GM23338 (cell line): ENCODE results near the gene CD82. TPM values are rescaled to one million over a fixed set of nuclear protein-coding genes. Genes with fewer than 3 reads are reported as not detected.

Experiments
- ATAC-seq: fragments of 200-7000 bp; cut with Tn5 transposase; 3 replicates; pipeline ENCODE4 v1.9.1; 2020
- DNase-seq: peaks from one replicate; pipeline ENCODE4 v3.0.0-alpha.2; 2015; ENCODE audit warnings: low spot score
- H2AFZ ChIP-seq: fragments of 200-600 bp; sonication (generic); 2 replicates; pipeline ENCODE4 v1.8.0; 2016; ENCODE audit warnings: antibody characterized with exemption, mild to moderate bottlenecking, moderate library complexity
- H3F3A ChIP-seq: fragments of 200-600 bp; sonication (generic); replicated peaks from 2 replicates; pipeline ENCODE4 v1.8.0; 2017; ENCODE audit warnings: antibody characterized with exemption, mixed run types, low read depth
- H3K27ac ChIP-seq: fragments of 200-600 bp; sonication (generic); 2 replicates; pipeline ENCODE4 v1.6.1; 2016; ENCODE audit warnings: low read depth
- H3K27me3 ChIP-seq: fragments of 200-600 bp; sonication (generic); 2 replicates; pipeline ENCODE4 v1.8.0; 2016; ENCODE audit warnings: mild to moderate bottlenecking, mixed run types, moderate library complexity; ENCODE audit not compliant: insufficient read depth
- H3K36me3 ChIP-seq: fragments of 200-600 bp; sonication (generic); 2 replicates; pipeline ENCODE4 v1.8.0; 2016; ENCODE audit warnings: mild to moderate bottlenecking; ENCODE audit not compliant: insufficient read depth
- H3K4me1 ChIP-seq: fragments of 200-600 bp; sonication (generic); 2 replicates; pipeline ENCODE4 v1.8.0; 2016; ENCODE audit warnings: mild to moderate bottlenecking, moderate library complexity; ENCODE audit not compliant: insufficient read depth
- H3K4me2 ChIP-seq: fragments of 200-600 bp; sonication (generic); 2 replicates; pipeline ENCODE4 v1.7.1; 2017; ENCODE audit warnings: mixed run types
- H3K4me3 ChIP-seq: fragments of 200-600 bp; sonication (generic); 2 replicates; pipeline ENCODE4 v1.6.1; 2016; ENCODE audit warnings: mixed run types
- H3K79me2 ChIP-seq: fragments of 200-600 bp; sonication (generic); replicated peaks from 2 replicates; pipeline ENCODE4 v1.8.0; 2017; ENCODE audit warnings: mild to moderate bottlenecking; ENCODE audit not compliant: insufficient read depth
- H3K9me2 ChIP-seq: fragments of 200-600 bp; sonication (generic); 2 replicates; pipeline ENCODE4 v1.8.0; 2017; ENCODE audit not compliant: insufficient read depth
- H4K20me1 ChIP-seq: fragments of 200-600 bp; sonication (generic); replicated peaks from 2 replicates; pipeline ENCODE4 v1.8.0; 2017; ENCODE audit warnings: mild to moderate bottlenecking; ENCODE audit not compliant: insufficient read depth
- H3K27ac Mint-ChIP-seq: 2 replicates; pipeline ENCODE4 v1.8.0; 2020; ENCODE audit warnings: inconsistent platforms, mild to moderate bottlenecking, moderate library complexity, mixed read lengths
- H3K27me3 Mint-ChIP-seq: 3 replicates; pipeline ENCODE4 v1.8.0; 2022; ENCODE audit warnings: low read depth, mild to moderate bottlenecking, moderate library complexity, mixed read lengths, inconsistent platforms; ENCODE audit not compliant: insufficient read depth, poor library complexity
- H3K36me3 Mint-ChIP-seq: 3 replicates; pipeline ENCODE4 v1.8.0; 2021; ENCODE audit warnings: low read depth, mild to moderate bottlenecking, inconsistent platforms, moderate library complexity, mixed read lengths
- H3K4me1 Mint-ChIP-seq: 3 replicates; pipeline ENCODE4 v1.8.0; 2020; ENCODE audit warnings: mild to moderate bottlenecking, inconsistent platforms, mixed read lengths
- H3K4me3 Mint-ChIP-seq: 3 replicates; pipeline ENCODE4 v1.8.0; 2021; ENCODE audit warnings: moderate library complexity, mild to moderate bottlenecking, inconsistent platforms, mixed read lengths
- H3K9me3 Mint-ChIP-seq: 3 replicates; pipeline ENCODE4 v1.8.0; 2020; ENCODE audit warnings: moderate library complexity, mild to moderate bottlenecking, inconsistent platforms, mixed read lengths
- CREB1 ChIP-seq: fragments of 250-450 bp; sonication (Bioruptor Pico); IDR thresholded peaks from 2 replicates; pipeline ENCODE4 v1.5.0; 2020; ENCODE audit warnings: low read depth, mild to moderate bottlenecking, moderate library complexity
- CTCF ChIP-seq, 2 experiments: fragments of 200-600 bp in 1 of 2; sonication (generic) in 1 of 2; conservative IDR thresholded peaks; 2 replicates each; pipeline versions ENCODE4 v1.5.1 to v1.6.1; 2016 to 2017; ENCODE audit warnings: antibody characterized with exemption in 2 of 2, low read depth in 2 of 2, mild to moderate bottlenecking in 2 of 2, moderate library complexity in 1 of 2
- ETS1 ChIP-seq: IDR thresholded peaks from 2 replicates; pipeline ENCODE4 v1.6.1; 2016; ENCODE audit warnings: antibody characterized with exemption
- EZH2 ChIP-seq: fragments of 200-600 bp; sonication (generic); IDR thresholded peaks from one replicate; pipeline ENCODE4 v1.8.0; 2017; ENCODE audit warnings: antibody characterized with exemption, mild to moderate bottlenecking, low read depth; ENCODE audit not compliant: unreplicated experiment
- EZH2phosphoT487 ChIP-seq: fragments of 200-600 bp; sonication (generic); IDR thresholded peaks from one replicate; pipeline ENCODE4 v1.8.1; 2018; ENCODE audit warnings: antibody characterized with exemption; ENCODE audit not compliant: unreplicated experiment
- JUNB ChIP-seq: IDR thresholded peaks from one replicate; pipeline ENCODE4 v1.6.1; 2016; ENCODE audit warnings: antibody characterized with exemption; ENCODE audit not compliant: unreplicated experiment
- NANOG ChIP-seq: IDR thresholded peaks from 2 replicates; pipeline ENCODE4 v1.6.1; 2016; ENCODE audit warnings: antibody characterized with exemption, borderline replicate concordance
- POLR2AphosphoS5 ChIP-seq: IDR thresholded peaks from 2 replicates; pipeline ENCODE4 v1.6.1; 2016; ENCODE audit warnings: antibody characterized with exemption, low read depth
- REST ChIP-seq: IDR thresholded peaks from one replicate; pipeline ENCODE4 v1.6.1; 2018; ENCODE audit warnings: antibody characterized with exemption; ENCODE audit not compliant: unreplicated experiment
- STAT1 ChIP-seq: IDR thresholded peaks from one replicate; pipeline ENCODE4 v1.6.1; 2016; ENCODE audit warnings: antibody characterized with exemption; ENCODE audit not compliant: unreplicated experiment
- ZNF114 ChIP-seq: fragments of 250-450 bp; sonication (Bioruptor Pico); IDR thresholded peaks from 2 replicates; pipeline ENCODE4 v1.5.0; 2020; ENCODE audit warnings: mild to moderate bottlenecking, moderate library complexity
- ZNF331 ChIP-seq: fragments of 250-450 bp; sonication (Bioruptor Pico); IDR thresholded peaks from 2 replicates; pipeline ENCODE4 v1.5.0; 2020; ENCODE audit warnings: low read depth, mild to moderate bottlenecking, moderate library complexity
- ZNF462 ChIP-seq: fragments of 250-450 bp; sonication (Bioruptor Pico); IDR thresholded peaks from 2 replicates; pipeline ENCODE4 v1.5.0; 2020; ENCODE audit warnings: mild to moderate bottlenecking, moderate library complexity
- polyA plus RNA-seq: library from polyadenylated mRNA; unstranded; fragments of >200 nt; fragmentation: Nextera tagmentation; extraction: Ambion mirVana; gene quantifications from 2 replicates; pipeline ENCODE4 v1.2.1, GENCODE V29; 2016
- total RNA-seq: library from RNA; depleted of rRNA; stranded (reverse); fragments of >200 nt; shearing (Covaris generic); gene quantifications from 2 replicates; pipeline ENCODE4 v1.2.3, GENCODE V29; 2014

The CD82 gene
- total and polyA plus RNA-seq, 2 experiments from 2014 or later, result 4.4 to 4.9 TPM

DNA sequence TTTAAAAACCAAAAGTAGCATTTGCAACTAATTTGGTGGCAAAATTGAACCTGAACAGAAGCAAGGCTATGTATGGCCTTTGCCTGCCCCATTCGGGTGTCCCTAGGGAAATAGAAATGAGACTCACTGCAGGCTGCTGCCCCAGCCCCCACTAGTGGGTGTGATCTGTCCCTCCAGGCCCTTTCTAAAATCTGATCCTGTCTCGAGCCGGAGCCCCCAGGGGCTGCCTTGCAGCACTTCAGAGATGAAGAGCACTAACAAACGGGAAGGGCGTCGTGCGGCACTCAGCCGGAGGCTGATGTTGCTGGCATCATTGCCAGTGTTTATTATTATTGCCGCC, 43.2 kb downstream of the CD82 start:
- Histone ChIP-seq H3K27me3 (no peaks in the 10 kb centered on the region), H3K9me2 (no peaks in the 10 kb centered on the region), H3K27ac (no peak overlapping the region), H3K4me3 (no peak overlapping the region), H2AFZ (no peak overlapping the region), H3K4me2 (no peak overlapping the region), H3K4me1 (no peaks in the 10 kb centered on the region), H4K20me1 (no peaks in the 10 kb centered on the region), H3F3A (no peaks in the 10 kb centered on the region), H3K36me3 (no peaks in the 10 kb centered on the region), H3K79me2 (no peaks in the 10 kb centered on the region)
- peaks cover 7% of the 10 kb centered on the region for H3K4me1 Mint-ChIP-seq
- ATAC-seq (no peak), DNase-seq (no peak)
- H3K4me3 Mint-ChIP-seq, result no peak overlapping the region
- H3K9me3 Mint-ChIP-seq, result no peaks in the 10 kb centered on the region
- TF ChIP-seq POLR2AphosphoS5, result no peak
- no peak for TF ChIP-seq ETS1
- no peak for TF ChIP-seq STAT1
- no peak for TF ChIP-seq CTCF (conservative IDR thresholded peaks at IDR 0.05; ENCODE audit: low read depth in 2 of 2)
- TF ChIP-seq JUNB, result no peak
- no peak for TF ChIP-seq ZNF462
- no peak for TF ChIP-seq REST
- no peak for TF ChIP-seq NANOG
- no peak for TF ChIP-seq ZNF114 (CRISPR knock-in tag)
- no peak for TF ChIP-seq EZH2
- no peak for TF ChIP-seq CREB1 (CRISPR knock-in tag)
- no peak for TF ChIP-seq EZH2phosphoT487
- TF ChIP-seq ZNF331 (CRISPR knock-in tag), result no peak
- H3K27me3 Mint-ChIP-seq, result peaks cover 10% of the 10 kb centered on the region
- H3K36me3 Mint-ChIP-seq, result no peaks in the 10 kb centered on the region
- no peak overlapping the region for H3K27ac Mint-ChIP-seq
